NK-92 (cell line): Measurements from ENCODE around the gene SERINC2.

ENCODE experiments used
- DNase-seq: peaks from one replicate; lab custom pipeline; 2025; ENCODE audit not compliant: unreplicated experiment; lab: John Stamatoyannopoulos, UW

SERINC2 gene

GRCh38 chr1:31432592-31433395 lies 19.8 kb downstream of the SERINC2 start:
- DNase-seq = no peak

- DNase-seq = no peak
Measured at GRCh38 chr1:31433396-31433930, 20.4 kb downstream of the SERINC2 start.

- no peak for DNase-seq
Measured at GRCh38 chr1:31434101-31434871, 21.3 kb downstream of the SERINC2 start.

GRCh38 chr1:31434979-31435378 lies 22.0 kb downstream of the SERINC2 start:
- DNase-seq = no peak

GRCh38 chr1:31435471-31436409 lies 22.7 kb downstream of the SERINC2 start:
- no peak for DNase-seq

- no peak for DNase-seq
Measured at GRCh38 chr1:31436596-31437432, 23.8 kb downstream of the SERINC2 start.

GRCh38 chr1:31437433-31438037 lies 24.5 kb downstream of the SERINC2 start:
- no peak for DNase-seq

GRCh38 chr1:31439276-31439675 lies 26.3 kb downstream of the SERINC2 start:
- no peak for DNase-seq

- DNase-seq = no peak
Measured at GRCh38 chr1:31441073-31441472, 28.1 kb downstream of the SERINC2 start.

GRCh38 chr1:31441558-31441957 lies 28.5 kb downstream of the SERINC2 start:
- no peak for DNase-seq

- no peak for DNase-seq
Measured at GRCh38 chr1:31441970-31442647, 29.1 kb downstream of the SERINC2 start.

- DNase-seq = no peak
Measured at GRCh38 chr1:31442648-31442994, 29.6 kb downstream of the SERINC2 start.

GRCh38 chr1:31443673-31444072 lies 30.7 kb downstream of the SERINC2 start:
- no peak for DNase-seq

- no peak for DNase-seq
Measured at GRCh38 chr1:31444725-31445448, 31.9 kb downstream of the SERINC2 start.

GRCh38 chr1:31445951-31446350 lies 32.9 kb downstream of the SERINC2 start:
- no peak for DNase-seq

GRCh38 chr1:31447210-31447609 lies 34.2 kb downstream of the SERINC2 start:
- DNase-seq = no peak

- no peak for DNase-seq
Measured at GRCh38 chr1:31453384-31454079, 40.5 kb downstream of the SERINC2 start.
